ENCODE results near the gene JAKMIP1.

JAKMIP1 gene

GRCh38 chr4:5982156-5982973, 218.0 kb downstream of the JAKMIP1 start:
- no peak overlapping the region for H3K4me3 ChIP-seq (ENCODE audit: low read length)
- no peak for DNase-seq (ENCODE audit: low read depth)
- TF ChIP-seq CTCF (IDR thresholded peaks at IDR 0.05; ENCODE audit: insufficient read depth, low read depth, low read length, missing control alignments): no peak

GRCh38 chr4:5980436-5981155, 219.8 kb downstream of the JAKMIP1 start:
- DNase-seq (ENCODE audit: low read depth): no peak
- TF ChIP-seq CTCF (IDR thresholded peaks at IDR 0.05; ENCODE audit: insufficient read depth, low read depth, low read length, missing control alignments): no peak

GRCh38 chr4:5979981-5980380, 220.4 kb downstream of the JAKMIP1 start:
- no peak for TF ChIP-seq CTCF (IDR thresholded peaks at IDR 0.05; ENCODE audit: insufficient read depth, low read depth, low read length, missing control alignments)
- no peak for DNase-seq (ENCODE audit: low read depth)
- no peak overlapping the region for H3K4me3 ChIP-seq (ENCODE audit: low read length)

More at GRCh38 chr4:5980436-5981155, 219.8 kb downstream of the JAKMIP1 start:
- no peak overlapping the region for H3K4me3 ChIP-seq (ENCODE audit: low read length)

- no peak for TF ChIP-seq CTCF (IDR thresholded peaks at IDR 0.05; ENCODE audit: insufficient read depth, low read depth, low read length, missing control alignments)
- DNase-seq (ENCODE audit: low read depth): no peak
- no peak overlapping the region for H3K4me3 ChIP-seq (ENCODE audit: low read length)
Observed at GRCh38 chr4:5976921-5977320, 223.4 kb downstream of the JAKMIP1 start.

GRCh38 chr4:5976431-5976830, 223.9 kb downstream of the JAKMIP1 start:
- DNase-seq (ENCODE audit: low read depth): no peak
- no peak overlapping the region for H3K4me3 ChIP-seq (ENCODE audit: low read length)
- no peak for TF ChIP-seq CTCF (IDR thresholded peaks at IDR 0.05; ENCODE audit: insufficient read depth, low read depth, low read length, missing control alignments)
